ENCODE results near the gene CD79A.

DNA sequence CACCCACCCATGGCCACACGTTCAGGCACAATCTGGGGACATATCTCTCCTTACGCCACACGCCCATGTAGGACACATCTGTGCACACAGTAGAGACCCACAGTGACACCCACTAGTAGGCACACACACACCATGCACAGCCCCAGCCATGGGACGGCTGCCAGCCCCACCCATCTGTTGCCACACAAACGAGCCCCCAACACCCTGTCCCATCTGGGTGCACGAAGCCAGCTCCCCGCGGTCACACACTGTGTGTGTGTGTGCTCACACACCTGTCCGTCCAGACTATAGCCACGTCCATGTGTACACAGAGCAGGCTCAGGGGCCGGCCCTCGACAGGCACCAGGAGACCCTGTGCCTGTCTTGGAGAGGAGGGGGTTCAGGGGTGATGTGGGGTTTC lies 40.6 kb downstream of the CD79A start:
- TF ChIP-seq GABPA (IDR thresholded peaks at IDR 0.05; ENCODE audit: low read depth) = no peak
- TF ChIP-seq, protein P1, sequence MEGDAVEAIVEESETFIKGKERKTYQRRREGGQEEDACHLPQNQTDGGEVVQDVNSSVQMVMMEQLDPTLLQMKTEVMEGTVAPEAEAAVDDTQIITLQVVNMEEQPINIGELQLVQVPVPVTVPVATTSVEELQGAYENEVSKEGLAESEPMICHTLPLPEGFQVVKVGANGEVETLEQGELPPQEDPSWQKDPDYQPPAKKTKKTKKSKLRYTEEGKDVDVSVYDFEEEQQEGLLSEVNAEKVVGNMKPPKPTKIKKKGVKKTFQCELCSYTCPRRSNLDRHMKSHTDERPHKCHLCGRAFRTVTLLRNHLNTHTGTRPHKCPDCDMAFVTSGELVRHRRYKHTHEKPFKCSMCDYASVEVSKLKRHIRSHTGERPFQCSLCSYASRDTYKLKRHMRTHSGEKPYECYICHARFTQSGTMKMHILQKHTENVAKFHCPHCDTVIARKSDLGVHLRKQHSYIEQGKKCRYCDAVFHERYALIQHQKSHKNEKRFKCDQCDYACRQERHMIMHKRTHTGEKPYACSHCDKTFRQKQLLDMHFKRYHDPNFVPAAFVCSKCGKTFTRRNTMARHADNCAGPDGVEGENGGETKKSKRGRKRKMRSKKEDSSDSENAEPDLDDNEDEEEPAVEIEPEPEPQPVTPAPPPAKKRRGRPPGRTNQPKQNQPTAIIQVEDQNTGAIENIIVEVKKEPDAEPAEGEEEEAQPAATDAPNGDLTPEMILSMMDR (IDR thresholded peaks at IDR 0.05; ENCODE audit: insufficient read depth, low read length) = no peak

Measured in HL-60 (cell line).